GM18508 (cell line): ENCODE data around the gene ARHGAP44.
"Not testable (repeated sequence)": the region's sequence is repeated elsewhere in the genome, so short reads cannot be mapped to it uniquely, and the experiment has no call there.

Source experiments
- ATAC-seq: cut with Tn5 transposase; IDR thresholded peaks from one replicate; pipeline ENCODE4 v1.9.1; 2021; ENCODE audit warnings: moderate number of reproducible peaks; ENCODE audit not compliant: insufficient read depth, unreplicated experiment

ARHGAP44 gene

DNA sequence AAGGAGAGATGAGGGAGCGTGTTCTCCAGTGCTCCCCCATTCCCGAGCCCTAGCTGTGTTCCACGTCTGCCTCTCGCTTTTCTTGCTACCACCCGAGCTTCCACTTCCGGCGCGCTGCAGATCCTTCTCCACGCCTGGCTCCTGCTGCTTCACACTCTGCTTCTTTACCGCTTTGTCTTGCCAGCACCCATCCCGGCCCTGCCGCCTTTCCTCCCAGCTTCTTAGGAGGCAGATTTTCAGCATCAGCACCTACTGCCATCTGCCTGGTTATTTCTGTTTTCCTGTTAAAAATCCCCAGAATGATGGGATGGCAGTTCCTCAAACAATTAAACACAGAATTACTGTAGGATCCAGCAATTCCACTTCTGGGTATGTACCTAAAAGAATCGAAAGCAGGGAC, 163.9 kb downstream of the ARHGAP44 start:
- no peak for ATAC-seq

- ATAC-seq, result no peak
Observed at GRCh38 chr17:12955521-12955920, 166.2 kb downstream of the ARHGAP44 start.

GRCh38 chr17:12958786-12959185, 169.5 kb downstream of the ARHGAP44 start:
- ATAC-seq, result no peak

DNA sequence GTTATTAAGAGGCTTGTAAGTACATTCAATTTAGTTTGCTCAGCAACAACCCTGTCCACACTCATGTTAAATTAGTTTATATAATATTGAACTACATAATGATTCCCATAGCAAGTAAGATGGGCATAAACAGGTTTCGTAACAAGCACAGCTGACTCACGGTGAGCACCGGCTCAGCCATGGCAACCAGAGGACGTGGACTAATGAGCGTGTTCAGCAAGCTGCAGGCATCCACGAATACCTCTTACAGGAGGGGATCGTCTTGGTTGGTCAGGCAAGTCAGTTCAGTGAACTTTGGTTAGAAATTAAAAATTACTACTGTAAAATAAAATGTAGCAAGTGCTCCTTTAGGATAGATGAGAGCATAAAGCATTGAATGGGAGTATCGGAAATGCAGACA, 170.1 kb downstream of the ARHGAP44 start:
- ATAC-seq, result no peak

- ATAC-seq, result no peak
Observed at GRCh38 chr17:12961655-12962054, 172.4 kb downstream of the ARHGAP44 start.

- ATAC-seq, result no peak
Observed at GRCh38 chr17:12963505-12963904, 174.2 kb downstream of the ARHGAP44 start.

- ATAC-seq, result no peak
Observed at GRCh38 chr17:12964162-12964561, 174.9 kb downstream of the ARHGAP44 start.

DNA sequence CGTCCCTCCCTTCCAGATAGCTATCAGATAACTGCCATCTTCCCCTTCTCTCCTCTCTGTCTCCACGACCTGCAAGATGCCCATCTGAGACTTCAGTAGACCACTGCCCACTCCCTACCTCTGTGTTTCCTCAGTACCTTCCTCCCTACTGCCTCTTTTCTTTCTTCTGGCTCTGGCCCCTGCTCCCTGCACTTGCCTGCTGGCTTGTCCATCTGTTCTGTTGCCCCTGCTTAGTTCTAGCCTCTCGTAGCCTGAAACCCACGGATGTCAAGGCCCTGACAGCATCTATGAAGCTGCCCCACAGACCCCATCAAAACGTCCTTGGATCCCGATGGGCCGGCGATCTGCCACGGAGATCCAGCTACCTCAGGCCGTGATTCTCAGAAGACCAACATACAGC, 175.5 kb downstream of the ARHGAP44 start:
- no peak for ATAC-seq

DNA sequence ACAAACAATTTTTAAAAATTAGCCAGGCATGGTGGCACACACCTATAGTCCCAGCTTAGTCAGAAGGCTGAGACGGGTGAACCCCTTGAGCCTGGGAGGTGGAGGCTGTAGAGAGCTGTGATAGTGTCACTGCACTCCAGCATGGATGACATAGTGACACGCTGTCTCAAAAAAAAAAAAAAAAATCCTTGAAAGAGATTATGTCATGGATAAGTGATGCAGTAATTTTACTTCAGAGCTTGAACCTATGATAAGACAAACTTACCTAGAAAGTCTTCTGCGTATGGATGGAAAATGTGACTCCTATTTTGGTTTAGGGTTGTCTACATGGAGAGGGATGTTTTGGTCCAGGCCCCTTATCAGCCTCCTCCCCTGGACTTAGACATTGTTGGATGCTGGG, 176.7 kb downstream of the ARHGAP44 start:
- no peak for ATAC-seq

DNA sequence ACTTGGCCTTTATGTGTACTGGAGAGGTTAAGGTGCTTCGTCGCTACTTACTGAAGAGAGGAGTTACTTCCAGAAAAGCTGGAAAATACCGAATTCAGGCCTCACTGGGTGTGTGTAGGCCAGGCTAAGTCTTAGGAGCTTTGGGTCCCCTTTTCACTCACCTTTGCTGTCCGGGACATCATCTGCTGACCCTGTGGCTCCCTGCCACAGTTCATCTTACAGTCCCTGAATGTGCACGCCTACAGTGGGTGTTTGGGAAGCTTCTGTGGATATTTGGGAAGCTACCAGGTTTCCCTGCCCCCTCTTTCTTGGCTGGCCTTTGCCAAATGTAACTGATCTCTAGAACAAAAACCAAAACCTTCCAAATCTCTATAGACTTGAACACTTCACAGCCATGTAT, 177.1 kb downstream of the ARHGAP44 start:
- no peak for ATAC-seq

DNA sequence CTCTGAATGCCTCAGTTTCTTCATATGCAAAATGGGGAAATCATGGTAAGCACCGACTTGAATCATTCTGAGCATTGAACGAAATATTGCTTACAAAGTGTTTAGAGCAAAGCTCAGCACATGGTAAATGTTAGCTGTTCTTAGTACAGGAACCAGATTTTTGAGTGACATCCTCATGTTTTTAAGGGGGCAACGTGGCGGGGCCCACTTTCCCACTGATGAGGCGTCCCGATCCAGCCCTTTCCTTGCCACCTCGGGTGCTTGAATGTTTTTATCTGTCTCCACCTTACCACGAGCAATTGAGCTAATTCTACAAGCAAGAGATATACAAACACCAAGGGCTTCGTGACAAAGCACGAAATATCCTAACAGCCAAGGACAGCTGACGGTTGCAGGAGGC, 178.7 kb downstream of the ARHGAP44 start:
- no peak for ATAC-seq

DNA sequence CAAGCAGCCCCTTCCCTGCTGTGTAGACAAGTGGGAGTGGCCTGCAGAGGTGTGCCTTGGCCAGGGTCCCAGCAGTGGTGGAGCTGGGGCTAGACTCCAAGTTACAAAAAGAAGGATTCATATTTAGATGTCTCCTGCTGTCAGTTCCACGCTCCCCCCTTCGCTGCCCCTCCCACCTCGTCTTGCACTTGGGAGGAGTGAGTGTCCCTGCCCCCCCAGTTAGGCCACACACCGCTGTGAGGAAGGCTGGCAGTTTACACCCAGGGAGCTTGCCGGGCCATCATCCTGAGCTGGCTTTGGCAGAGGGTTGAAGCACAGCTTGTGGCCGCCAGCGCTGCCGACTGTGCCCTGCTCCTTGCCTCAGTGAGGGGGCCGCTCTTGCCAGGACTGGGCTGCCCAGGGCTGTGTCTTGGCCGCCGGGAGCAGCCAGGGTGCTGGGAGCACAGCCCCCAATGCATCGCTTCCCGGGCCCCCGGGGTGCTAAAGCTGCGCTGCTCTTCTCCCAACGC, 184.3 kb downstream of the ARHGAP44 start:
- ATAC-seq, result no peak

DNA sequence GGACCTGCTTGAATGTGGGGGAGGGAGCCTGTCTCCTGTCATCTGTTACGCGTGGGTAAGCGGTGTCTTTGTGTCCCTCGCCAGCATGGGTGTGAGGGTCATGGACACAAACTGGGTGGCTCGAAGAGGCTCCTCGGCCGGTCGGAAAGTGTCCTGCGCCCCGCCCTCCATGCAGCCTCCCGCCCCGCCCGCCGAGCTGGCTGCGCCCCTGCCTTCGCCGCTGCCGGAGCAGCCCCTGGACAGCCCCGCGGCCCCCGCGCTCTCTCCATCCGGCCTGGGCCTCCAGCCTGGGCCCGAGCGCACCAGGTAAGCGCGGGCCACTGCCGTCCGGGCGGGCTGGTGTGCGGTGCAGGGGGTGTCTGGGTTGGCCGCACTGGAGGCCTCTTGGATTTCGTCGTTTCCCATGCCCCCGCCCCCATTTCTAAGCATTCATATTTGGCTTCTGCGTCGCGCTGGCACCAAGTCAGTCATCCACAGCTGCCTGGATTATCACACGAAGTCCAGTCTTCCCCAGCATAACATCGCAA, 184.8 kb downstream of the ARHGAP44 start:
- no peak for ATAC-seq

DNA sequence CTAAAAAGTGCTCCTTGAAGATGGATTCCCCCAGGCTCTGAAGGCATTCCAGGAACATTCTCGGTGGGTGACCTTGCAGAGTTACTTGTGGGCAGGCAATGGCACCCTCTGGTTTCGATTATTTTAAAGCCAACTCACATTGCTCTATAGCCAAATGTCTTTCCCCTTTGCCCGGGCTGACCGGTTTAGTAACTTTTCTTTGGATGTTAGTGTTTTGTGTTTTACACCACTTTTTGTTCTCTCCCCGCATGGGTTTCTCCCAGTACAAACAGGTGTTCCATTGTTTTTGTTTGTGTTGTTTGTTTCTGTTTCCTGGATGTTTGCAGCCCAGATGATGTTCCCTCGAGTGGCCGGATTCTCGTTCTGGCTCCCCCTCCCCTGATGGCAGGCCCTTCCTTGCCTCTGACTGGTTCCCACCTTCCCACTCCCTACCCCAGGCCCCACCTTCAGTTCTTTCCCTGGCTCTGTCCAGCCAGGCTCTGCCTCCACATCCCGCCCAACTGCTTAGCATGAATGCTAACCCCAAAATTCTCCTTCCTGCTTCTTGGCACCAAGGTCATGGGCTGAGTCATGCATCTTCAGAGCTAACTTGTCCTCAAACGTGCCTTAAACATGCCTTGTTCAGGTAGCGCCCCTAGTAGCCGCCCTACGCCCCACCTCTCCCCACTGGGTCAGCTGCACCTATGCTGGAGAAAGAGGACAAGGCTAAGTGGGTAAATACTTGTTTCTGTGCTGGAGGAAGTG, 187.9 kb downstream of the ARHGAP44 start:
- no peak for ATAC-seq

GRCh38 chr17:12978787-12979186, 189.5 kb downstream of the ARHGAP44 start:
- ATAC-seq, result not testable (repeated sequence)

GRCh38 chr17:12979246-12979645, 189.9 kb downstream of the ARHGAP44 start:
- ATAC-seq, result no peak

- no peak for ATAC-seq
Observed at GRCh38 chr17:12979826-12980500, 190.7 kb downstream of the ARHGAP44 start.

DNA sequence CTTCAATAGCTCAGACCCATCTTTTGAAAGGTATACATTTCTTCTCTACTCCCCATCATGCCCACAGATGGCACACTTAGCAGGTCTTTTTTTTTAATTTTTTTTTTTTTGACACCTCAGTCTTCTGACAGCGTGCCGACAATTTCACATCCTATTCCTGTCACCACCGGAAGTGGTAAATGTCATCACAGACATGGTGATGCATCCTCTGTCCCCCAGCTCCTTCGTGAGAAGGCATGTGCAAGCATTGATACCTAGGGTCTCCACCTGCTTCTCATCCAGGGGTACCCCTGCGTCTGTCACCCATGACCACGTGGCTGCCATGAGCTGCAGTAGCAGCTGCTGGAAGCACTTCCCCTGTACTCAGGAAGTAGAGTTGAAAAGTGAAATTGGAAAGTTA, 192.9 kb downstream of the ARHGAP44 start:
- ATAC-seq, result no peak

DNA sequence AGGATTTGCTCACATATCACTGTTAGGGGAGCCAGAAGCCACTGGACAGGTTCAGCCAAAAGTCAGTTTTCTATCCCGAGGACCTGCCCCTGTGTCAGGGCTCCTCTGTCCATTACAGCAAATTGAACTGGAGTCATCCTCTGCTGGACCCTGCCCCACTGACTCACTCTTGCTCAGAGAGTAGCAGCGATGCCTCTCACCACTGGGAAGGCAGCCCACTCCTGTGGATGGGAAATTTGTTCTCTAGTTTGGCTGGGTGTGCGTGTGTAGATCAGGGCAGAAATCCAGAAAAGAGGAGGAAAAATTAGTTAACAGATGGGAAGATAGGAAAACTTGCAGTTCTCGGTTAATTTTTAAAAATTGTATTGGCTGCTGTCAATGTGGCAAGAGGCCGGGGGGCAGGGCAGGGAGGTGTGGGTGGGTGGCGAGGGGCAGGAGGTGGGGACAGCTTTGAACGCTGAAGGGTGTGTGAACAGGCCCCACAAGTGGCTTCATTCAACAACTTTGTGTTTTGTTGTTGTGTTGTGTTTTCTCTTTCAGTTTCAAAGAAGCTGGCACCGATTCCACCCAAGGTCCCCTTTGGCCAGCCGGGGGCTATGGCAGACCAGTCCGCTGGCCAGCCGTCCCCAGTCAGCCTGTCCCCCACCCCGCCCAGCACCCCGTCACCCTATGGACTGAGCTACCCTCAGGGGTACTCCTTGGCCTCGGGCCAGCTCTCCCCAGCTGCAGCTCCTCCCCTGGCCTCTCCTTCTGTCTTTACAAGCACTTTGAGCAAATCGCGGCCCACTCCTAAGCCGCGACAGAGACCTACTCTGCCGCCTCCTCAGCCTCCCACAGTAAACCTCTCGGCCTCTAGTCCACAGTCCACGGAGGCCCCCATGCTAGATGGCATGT, 194.9 kb downstream of the ARHGAP44 start:
- ATAC-seq, result no peak

GRCh38 chr17:12985431-12986293, 196.4 kb downstream of the ARHGAP44 start:
- no peak for ATAC-seq
